PC-3 (cell line): ENCODE results near the gene RBM10.

ENCODE experiments used
- CTCF ChIP-seq: fragments of 300-600 bp; sonication (generic); conservative IDR thresholded peaks from 2 replicates; pipeline ENCODE4 v1.5.1; 2017; ENCODE audit warnings: antibody characterized with exemption, low read depth, mild to moderate bottlenecking, low read length
- EZH2 ChIP-seq: fragments of 300-600 bp; sonication (generic); IDR thresholded peaks from one replicate; pipeline ENCODE4 v1.6.1; 2017; ENCODE audit warnings: antibody characterized with exemption, mild to moderate bottlenecking, low read length; ENCODE audit not compliant: unreplicated experiment
- EZH2phosphoT487 ChIP-seq: fragments of 300-600 bp; sonication (generic); IDR thresholded peaks from 2 replicates; pipeline ENCODE4 v1.6.1; 2018; ENCODE audit warnings: mild to moderate bottlenecking, antibody characterized with exemption, low read length, borderline replicate concordance

- TF ChIP-seq CTCF (no peak), EZH2 (no peak), EZH2phosphoT487 (no peak)
Observed at GRCh38 chrX:47174376-47174775, 29.4 kb downstream of the RBM10 start.
